GM18508 (cell line): Measurements from ENCODE around the gene DMBT1.

Experiments
- ATAC-seq: cut with Tn5 transposase; IDR thresholded peaks from one replicate; pipeline ENCODE4 v1.9.1; 2021; ENCODE audit warnings: moderate number of reproducible peaks; ENCODE audit not compliant: insufficient read depth, unreplicated experiment

DMBT1 gene

GRCh38 chr10:122560279-122560804, at the start of gene DMBT1:
DMBT1 (plus strand) TSS chr10:122560754; CDS start chr10:122560771, 17 bp downstream.
- no peak for ATAC-seq

- ATAC-seq = no peak
Observed at GRCh38 chr10:122513053-122513452, 47.5 kb upstream of the DMBT1 start.

- ATAC-seq = no peak
Observed at GRCh38 chr10:122514045-122514840, 46.3 kb upstream of the DMBT1 start.

- ATAC-seq = no peak
Observed at GRCh38 chr10:122515022-122515424, 45.5 kb upstream of the DMBT1 start.

GRCh38 chr10:122515588-122516231, 44.8 kb upstream of the DMBT1 start:
- ATAC-seq = no peak

- no peak for ATAC-seq
Observed at GRCh38 chr10:122516734-122517133, 43.8 kb upstream of the DMBT1 start.

GRCh38 chr10:122519144-122519543, 41.4 kb upstream of the DMBT1 start:
- no peak for ATAC-seq

- no peak for ATAC-seq
Observed at GRCh38 chr10:122519873-122520272, 40.7 kb upstream of the DMBT1 start.

GRCh38 chr10:122521011-122521410, 39.5 kb upstream of the DMBT1 start:
- no peak for ATAC-seq

- ATAC-seq = no peak
Observed at GRCh38 chr10:122524811-122525210, 35.7 kb upstream of the DMBT1 start.

GRCh38 chr10:122525788-122526187, 34.8 kb upstream of the DMBT1 start:
- ATAC-seq = no peak

- no peak for ATAC-seq
Observed at GRCh38 chr10:122526892-122527291, 33.7 kb upstream of the DMBT1 start.

- no peak for ATAC-seq
Observed at GRCh38 chr10:122530177-122530576, 30.4 kb upstream of the DMBT1 start.

- ATAC-seq = no peak
Observed at GRCh38 chr10:122531261-122531660, 29.3 kb upstream of the DMBT1 start.

- ATAC-seq = no peak
Observed at GRCh38 chr10:122531939-122532338, 28.6 kb upstream of the DMBT1 start.

GRCh38 chr10:122532601-122533296, 27.8 kb upstream of the DMBT1 start:
- no peak for ATAC-seq

- no peak for ATAC-seq
Observed at GRCh38 chr10:122537545-122537944, 23.0 kb upstream of the DMBT1 start.

- ATAC-seq = no peak
Observed at GRCh38 chr10:122541541-122542002, 19.0 kb upstream of the DMBT1 start.

GRCh38 chr10:122543676-122544445, 16.7 kb upstream of the DMBT1 start:
- ATAC-seq = no peak

GRCh38 chr10:122544493-122544892, 16.1 kb upstream of the DMBT1 start:
- ATAC-seq = no peak
